GM04504 (cell line): Measurements from ENCODE around the gene GOLPH3L.
"Not testable (repeated sequence)": the region's sequence is repeated elsewhere in the genome, so short reads cannot be mapped to it uniquely, and the experiment has no call there.

Experiments used
- DNase-seq: peaks from one replicate; pipeline ENCODE4 v3.0.0-alpha.2; 2012; ENCODE audit warnings: low read depth

GOLPH3L gene

DNA sequence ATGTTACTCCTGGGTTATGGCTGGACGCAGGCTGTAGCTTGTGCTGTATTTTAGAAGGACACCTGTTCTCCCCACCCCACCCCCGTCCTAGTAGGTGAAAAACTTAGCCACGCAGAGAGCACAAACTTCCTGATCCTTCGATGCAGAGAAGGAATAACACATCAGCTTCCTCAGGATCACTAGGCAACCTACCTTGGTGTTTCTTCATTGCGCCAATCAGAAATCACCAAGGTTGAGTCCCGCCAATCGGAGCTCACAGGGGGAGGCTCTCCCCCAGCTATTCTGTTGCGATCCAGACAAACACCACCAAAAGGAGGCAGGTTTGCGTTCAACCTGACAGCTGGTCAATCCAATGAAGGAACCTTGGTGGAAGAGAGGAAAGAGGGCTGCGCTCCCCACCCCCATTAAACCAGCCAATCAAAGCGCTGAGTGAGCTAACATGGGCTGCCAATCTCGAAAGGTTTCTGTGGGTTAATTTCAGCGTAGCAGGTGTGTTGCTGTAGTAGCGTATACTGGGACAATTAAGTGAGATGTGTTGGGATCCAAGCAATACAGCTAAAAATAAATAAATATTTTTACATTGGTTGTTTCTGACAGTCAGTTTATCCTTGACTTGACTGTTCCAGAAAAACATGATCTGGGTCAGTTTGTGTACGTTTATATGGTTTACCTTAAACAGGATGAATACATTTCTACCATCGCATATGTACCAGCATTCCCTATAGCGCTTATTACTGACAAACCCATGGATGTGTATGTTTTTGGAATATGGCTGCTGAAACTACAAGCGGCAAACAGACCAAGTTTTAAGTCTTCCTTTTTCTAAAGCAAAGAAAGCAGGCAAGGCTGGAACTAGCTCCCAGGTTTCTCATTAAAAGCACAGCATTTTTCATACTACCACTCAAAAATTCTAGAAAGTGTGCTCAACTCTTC, at the start of gene GOLPH3L:
Gene GOLPH3L (minus strand): TSS at position 160 of the 933 bp plus-strand sequence. CDS start 2,316 bp downstream, outside the sequence.
- DNase-seq: peak; percentile 98

DNA sequence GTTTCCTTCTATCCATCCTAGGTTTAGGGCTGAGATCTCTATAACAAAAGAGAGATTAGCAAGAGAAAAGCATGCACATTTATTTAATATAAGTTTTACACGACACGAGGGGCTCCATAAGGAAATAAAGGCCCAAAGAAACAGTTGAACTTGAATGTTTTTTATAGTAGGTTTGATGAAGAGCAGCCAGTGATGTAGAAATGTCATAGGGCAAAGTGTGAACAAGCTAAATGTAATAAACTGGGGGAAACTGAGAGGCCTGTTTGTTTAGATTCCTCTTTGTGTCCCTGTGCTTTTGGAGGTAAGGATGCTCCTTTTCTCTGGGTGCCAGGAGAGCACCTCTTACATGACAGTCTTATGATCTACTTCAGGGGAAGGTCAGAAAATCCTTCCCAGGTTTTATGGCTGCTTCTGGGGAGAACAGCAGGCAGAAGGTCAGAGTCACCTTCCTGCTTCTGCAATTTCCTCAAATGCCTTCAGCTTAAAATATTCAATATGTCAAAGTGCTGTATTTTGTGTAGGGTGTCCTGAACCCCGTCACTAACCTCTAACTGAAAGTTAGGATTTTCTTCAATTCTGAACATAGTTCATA, 33.3 kb upstream of the GOLPH3L start:
- no peak for DNase-seq

DNA sequence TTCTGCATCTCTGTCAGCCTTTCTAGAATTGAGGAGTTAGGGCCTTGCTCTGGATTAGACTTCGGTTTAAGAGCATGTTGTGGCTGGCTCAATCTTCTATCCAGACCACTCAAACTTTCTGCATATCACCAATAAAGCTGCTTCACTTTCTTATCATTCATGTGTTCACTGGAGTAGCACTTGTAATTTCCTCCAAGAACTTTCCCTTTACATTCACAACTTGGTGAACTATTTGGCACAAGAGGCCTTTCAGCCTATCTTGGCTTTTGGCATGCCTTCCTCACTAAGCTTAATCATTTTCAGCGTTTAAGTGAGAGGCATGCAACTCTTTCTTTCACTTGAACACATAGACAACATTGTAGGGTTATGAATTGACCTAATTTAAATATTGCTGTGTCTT, 27.4 kb upstream of the GOLPH3L start:
- DNase-seq: no peak

DNA sequence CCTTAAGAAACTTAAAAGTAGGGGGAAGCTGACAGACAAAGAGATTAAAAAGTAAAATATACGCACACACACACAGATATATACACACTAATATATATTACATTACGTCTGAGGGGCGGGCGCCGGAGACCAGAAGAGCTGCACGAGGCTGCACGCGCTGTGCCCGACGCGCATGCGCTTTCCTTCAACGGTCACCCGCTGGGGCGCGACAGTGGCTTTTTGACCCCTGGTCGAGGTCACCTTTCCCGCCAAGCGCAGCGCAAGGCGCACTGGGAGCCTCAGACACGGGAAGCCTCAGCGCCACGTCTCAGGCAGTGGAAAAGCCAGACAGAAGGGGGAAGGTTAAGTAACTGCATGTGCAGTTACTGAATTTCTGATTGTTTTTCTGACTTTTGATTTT, 23.7 kb upstream of the GOLPH3L start, which contains the start of gene HORMAD1:
Gene HORMAD1 (minus strand): TSS at position 193 of the 400 bp plus-strand sequence. CDS start 1,390 bp downstream, outside the sequence.
- no peak for DNase-seq

DNA sequence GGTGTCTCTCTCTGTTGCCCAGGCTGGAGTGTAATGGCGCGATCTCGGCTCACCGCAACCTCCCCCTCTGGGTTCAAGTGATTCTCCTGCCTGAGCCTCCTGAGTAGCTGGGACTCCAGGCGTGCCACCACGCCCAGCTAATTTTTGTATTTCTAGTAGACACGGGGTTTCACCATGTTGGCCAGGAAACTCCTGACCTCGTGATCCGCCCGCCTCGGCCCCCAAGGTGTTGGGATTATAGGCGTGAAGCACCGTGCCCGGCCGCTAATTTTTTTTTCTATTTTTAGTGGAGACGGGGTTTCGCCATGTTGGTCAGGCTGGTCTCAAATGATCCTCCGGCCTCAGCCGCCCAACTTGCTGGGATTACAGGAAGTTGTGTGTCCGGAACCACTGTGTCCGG, 23.1 kb upstream of the GOLPH3L start:
- no peak for DNase-seq

DNA sequence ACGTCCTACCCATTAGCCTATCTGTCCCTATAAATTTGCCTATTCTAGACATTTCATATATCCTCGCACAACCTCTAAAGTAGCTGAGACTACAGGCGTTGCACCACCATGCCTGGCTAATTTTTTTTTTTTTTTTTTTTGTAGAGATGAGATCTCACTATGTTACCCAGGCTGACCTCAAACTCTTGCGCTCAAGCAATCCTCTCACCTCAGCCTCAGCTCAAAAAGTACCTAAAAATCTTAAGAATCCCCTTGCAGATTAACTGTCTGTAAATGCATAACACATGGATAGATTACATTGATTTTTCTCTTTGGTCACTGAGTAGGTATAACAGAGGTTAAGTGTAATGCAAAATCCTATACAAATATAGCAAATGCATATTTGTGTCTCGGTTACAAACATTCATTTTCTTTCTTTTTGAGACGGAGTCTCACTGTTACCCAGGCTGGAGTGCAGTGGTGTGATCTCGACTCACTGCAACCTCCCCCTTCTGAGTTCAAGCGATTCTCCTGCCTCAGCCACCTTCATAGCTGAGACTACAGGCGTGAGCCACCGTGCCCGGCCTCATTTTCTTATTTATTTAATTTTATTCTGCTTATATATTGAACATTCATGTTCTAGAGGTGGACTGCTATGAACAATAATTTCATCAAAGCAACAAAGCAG, 21.4 kb upstream of the GOLPH3L start:
- DNase-seq: no peak

DNA sequence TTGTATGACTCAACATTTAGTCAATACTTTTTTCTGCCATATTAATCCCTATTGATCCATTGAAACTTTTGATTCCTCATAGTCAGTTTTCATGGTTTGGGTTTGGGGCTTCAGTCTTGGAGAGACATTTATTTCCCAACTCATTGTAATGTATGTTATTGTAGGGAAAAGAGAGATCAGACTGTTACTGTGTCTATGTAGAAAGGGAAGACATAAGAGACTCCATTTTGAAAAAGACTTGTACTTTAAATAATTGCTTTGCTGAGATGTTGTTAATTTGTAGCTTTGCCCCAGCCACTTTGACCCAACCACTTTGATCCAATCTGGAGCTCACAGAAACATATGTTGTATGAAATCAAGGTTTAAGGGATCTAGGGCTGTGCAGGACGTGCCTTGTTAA, 12.1 kb upstream of the GOLPH3L start:
- not testable (repeated sequence) for DNase-seq

DNA sequence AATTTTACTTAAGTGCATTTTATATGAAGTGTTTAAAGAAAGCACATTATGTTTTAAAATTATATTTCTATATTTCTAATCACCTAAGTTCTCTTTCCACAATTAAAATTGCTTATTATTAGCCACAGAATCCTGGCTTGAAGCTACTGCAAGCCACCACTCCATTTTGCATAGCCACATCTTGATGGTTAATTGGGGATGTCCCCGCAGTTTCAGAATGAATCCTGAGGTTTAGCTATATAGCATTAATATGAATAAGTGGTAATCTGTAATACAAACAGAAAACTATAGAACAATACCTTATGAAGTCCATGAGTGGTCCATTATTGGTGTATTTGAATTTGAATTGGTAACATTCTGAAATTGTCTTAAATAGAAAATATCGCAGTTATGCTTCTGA, 11.6 kb upstream of the GOLPH3L start:
- no peak for DNase-seq

DNA sequence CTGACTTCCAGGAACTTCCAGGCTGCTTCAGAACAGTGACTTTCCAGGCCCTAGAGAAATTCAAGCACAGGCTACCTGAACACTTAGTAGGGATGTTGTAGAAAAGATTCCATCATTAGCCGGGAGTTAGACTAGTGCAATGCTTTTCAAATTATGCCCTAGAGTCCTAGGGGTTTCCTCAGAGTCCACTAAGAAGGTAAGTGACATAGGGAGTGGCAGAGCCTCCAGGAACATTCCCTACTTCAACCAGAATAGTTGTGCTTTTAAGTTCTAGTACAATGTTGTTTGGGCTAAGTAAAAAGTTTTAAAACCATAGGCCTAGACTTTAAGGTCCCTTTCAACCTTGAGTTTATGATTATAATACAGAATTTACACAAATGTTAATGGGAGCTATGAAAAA, 9.1 kb upstream of the GOLPH3L start:
- DNase-seq: no peak

DNA sequence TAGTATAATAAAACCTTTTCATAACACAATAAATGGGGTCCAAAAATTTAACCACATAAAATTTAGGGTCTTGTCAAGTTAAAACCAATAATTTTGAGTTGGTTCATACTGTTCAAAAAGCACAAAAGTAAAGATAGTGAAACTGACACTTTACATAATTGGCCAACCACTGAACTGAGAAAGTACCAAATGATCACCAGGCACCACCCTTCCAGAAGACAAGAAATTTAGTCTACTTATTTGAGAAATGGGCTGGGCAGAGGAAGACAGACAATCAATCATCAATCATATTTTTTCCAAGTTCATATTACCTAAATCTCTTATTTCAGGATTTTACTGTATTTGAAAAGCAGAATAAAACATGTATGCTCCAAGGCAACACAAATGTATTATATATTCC, 6.5 kb upstream of the GOLPH3L start:
- DNase-seq: no peak

DNA sequence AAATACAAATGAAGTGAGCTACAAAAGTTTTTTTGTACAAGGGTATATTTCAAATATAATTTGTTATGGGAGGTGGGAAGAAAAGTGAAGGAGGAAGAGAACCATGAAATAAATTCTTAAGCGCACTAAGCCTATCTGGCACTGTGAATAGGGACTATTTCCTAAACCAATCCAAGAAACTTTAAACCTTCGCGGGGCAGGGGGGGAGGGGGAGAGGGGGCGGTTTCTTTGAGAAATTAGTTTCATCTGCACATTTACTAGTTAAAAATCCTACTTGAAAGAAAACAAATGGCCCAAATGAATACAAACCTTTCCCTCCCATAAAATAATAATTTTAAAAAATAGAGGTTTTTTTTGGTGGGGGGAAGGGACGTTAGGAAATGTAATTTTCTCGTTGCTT, 364 bp downstream of the GOLPH3L start:
- DNase-seq: no peak

DNA sequence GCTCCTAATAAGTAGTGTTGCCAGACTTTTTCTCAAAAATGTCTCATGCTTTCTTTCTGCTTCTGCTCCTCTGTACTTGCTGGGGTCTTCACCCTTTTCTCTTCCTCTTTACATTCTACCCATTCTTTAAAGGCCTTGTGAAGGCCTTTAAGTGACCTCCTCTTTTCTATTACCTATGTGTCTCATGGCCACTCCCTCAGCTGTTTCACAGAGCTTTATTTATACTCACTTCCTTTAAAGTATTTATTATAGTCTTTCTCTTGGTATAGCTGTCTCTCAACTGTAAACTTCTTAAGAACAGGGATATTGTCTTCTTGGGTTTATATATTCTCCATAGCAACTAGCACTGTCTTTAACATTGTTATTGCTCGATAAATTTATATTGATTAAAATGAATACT, 792 bp downstream of the GOLPH3L start:
- DNase-seq: no peak

DNA sequence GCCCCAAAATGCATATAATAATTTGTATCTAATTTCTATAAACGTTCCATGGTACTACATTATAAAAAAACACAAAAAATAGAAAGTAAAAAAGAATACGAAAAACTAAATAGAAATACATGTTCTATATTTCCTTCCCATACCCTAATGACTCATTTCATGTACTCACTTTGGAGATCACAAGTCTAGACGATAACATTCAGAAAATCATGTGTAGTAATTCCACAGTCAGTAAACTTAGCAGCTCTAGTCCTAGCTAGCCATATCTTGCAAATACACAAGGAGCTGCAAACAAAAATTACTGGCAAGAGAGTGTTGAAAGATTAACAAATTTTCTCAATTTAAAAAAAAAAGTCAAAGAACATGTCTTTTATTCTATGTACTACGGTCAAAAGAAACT, 1.4 kb downstream of the GOLPH3L start:
- no peak for DNase-seq

DNA sequence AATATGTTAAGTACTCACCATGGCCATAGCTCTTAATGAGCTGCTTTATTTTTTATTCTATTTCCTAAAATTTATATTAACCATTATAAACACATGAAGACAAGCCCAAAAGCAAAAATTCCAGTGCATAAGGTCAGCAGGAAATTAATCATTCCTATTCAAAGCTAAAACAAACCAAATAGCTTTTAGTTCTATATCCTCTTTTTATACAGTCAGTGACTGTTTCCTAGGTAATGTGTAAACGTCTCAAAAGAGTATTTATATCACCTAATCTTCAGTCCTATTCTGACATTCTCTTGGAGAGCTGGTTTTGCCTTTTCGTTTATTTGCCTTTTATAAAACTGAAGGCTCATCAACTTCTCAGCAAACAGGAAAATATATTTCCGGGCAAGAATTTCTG, 4.2 kb downstream of the GOLPH3L start:
- DNase-seq: no peak

DNA sequence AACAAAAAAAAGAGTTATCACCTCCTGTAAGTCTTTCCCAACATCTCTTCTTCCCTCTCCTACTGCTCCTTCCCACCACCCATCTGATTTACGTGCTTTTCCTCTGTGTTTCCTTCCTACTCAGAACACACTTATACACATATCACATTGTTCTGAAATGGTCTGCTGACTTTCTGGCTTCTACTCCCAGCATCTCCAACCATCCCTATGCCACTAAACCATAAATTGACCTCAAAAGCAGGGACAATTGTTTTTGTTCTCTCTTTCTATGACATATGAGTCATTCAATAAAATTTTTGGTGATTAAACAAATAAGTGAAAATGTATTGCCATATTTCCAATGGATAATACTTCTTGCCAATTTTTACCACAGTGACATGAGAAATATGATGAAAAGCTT, 8.2 kb downstream of the GOLPH3L start:
- no peak for DNase-seq

DNA sequence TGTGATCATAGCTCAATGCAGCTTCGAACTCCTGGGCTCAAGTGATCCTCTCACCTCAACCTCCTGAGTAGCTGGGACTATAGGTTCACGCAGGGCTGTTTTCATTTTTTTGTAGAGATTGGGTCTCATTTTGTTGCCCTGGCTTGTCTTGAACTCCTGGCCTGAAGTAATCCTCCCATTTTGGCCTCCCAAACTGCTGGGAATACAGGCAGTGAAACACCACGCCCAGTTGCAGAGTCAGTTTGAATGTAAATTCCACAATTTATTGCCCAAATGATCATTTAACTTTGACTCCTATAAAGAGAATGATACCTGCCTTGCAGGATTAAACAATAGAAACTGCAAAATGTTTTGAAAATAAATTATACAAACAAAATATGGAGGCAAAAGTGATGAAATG, 10.7 kb downstream of the GOLPH3L start:
- no peak for DNase-seq

DNA sequence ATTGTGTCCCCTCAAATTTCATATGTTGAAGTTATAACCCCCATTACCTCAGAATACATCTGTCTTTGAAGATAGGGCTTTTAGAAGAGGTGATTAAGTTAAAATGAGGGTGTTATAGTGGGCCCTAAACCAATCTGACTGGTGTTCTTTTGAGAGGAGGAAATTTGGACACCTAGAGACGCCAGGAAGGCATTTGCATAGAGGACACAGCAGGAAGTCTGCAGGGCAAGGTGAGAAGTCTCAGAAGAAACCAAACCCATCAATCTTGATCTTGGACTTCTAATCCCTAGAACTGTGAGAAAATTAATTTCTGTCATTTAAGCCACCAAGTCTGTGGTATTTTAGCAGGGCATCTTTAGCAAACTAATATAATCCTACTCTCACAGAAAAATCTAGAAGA, 13.0 kb downstream of the GOLPH3L start:
- no peak for DNase-seq

DNA sequence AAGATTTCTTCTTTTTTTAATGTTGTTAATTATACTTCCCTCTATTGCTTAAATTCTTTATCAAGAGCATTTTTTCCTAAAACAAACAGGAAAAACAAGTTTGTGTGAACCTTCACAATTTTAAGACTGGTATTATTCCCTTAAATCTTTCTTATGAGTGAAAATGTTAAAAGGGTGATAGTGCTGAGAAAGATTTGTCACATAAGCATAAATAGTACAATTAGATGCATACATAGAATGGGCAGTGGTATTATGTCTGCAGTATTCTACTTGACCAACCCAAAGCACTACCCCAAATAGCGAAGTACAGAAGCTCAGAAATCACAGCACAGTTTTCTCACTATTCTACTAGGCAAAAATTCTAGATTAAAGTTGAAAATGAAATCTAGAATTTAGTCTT, 18.0 kb downstream of the GOLPH3L start:
- DNase-seq: no peak

DNA sequence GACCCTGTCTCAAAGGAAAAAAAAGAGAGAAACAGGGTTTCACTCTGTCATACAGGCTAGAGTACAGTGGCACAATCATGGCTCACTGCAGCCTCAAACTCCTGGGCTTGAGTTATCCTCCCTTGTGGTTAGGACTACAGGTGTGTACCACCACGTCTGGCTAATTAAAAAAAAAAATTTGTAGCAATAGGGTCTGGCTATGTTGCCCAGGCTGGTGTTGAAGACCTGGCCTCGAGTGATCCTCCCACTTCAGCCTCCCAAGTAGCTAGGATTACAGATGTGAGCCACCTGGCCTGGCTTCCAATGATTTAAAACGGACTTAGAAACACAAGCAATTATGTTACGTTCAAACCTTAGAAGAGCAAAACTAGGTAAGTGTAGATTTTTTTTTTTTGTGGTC, 22.1 kb downstream of the GOLPH3L start:
- DNase-seq: no peak

DNA sequence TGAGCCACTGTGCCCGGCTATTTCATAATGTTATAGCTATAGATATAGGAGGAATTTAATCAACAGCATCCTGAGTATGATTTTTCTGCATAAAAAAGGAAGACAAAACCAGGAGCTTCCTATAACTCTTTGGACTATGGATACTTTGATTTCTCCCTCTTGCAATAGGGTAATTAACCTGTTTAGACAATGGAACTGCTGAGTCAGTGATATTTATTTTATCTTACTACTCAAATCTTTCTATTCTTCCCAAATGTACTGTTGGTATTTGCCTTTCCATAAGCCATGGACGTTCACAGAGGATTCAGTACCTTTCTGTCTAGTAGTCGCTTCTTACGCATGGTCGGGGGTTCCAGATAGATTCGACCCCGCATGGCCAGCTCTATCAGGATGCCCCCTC, 33.6 kb downstream of the GOLPH3L start:
- DNase-seq: no peak

DNA sequence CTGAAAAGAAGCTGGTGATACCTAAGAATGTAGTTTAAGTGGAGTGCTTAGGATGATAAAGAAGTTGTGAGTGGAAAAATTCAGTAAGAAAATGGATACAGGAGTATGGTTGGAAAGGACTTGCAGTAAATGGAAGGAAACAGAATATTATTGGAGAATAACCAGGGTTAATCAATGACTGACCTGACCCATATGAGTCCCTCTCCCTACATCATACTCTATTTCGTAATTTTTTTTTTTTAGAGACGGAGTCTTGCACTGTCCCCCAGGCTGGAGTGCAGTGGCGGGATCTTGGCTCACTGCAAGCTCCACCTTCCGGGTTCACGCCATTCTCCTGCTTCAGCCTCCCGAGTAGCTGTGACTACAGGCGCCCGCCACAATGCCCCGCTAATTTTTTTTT, 34.1 kb downstream of the GOLPH3L start:
- no peak for DNase-seq

DNA sequence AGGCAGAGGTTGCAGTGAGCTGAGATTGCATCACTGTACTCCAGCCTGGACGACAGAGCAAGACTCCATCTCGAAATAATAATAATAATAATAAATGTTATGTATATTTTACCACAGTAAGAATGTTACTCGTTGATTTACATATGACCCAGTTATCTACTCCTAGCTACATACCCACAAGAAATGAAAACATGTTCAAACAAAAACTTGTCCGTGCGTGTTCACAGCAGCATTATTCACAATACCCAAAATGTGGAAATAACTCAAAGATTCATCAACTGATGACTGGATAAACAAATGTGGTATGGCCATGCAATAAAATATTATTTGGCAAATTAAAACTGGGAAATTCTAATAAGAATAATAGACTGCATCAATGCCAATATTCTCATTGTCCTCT, 35.8 kb downstream of the GOLPH3L start:
- DNase-seq: no peak

DNA sequence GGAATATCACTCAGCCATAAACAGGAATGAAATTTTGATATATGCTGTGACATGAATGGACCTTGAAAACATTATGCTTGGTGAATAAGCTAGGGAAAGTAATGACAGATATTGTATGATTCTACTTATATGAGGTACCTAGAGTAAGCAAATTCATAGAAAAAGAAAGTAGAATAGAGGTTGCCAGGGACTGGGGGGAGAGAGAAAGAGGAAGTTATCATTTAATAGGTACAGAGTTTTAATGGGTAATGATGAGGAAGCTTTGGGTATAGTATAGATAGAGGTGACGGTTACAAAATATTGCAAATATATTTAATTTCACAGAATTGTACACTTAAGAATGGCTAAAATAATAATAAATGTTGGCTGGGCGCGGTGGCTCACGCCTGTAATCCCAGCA, 36.4 kb downstream of the GOLPH3L start:
- no peak for DNase-seq
